ENCODE data around the gene FAM25C.
"Not testable (repeated sequence)": the region's sequence is repeated elsewhere in the genome, so short reads cannot be mapped to it uniquely, and the experiment has no call there.

The FAM25C gene

DNA sequence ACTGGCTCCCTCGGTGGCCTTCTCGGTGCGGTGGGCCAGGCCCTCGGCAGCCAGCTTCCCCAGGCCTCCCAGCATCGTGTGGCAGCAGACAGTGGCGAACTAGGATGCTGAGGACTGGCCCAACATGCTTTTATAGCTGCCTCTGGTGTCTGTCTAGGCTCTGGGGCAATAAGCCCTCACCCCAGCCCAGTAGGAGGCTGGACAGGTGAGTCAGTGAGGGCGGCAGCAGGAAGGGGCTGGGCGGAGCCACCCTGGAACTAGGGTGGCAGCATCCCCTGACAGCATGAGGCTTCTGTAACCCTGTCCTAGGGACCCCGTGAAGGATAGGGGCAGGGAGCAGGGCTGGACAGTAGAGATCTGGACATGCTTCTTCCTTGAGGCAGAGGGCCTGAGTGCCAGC is at the start of gene FAM25C:
TSS of gene FAM25C (minus strand) at position 101 of the 400 bp plus-strand sequence. CDS start at position 75, 26 bp downstream.
- not testable (repeated sequence) for FAIRE-seq

DNA sequence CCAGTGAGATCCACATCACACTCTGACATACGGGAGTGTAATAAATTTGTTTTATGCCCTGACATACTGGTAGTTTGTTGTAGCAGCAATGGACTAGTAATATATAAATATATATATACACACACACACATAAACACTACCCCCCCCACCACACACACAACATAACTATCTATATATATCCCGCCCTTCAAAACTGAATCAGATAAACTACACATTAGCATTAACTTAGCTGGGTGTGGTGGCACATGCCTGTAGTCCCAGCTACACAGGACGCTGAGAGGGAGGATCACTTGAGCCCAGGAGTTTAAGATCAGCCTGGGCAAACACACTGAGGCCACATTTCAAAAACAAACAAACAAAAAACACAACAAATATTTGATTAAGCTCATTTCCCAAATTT is 45.0 kb upstream of the FAM25C start:
- DNase-seq (ENCODE audit: insufficient read length, low spot score); FAIRE-seq: not testable (repeated sequence)

More for the DNA sequence above, at the start of gene FAM25C:
- DNase-seq (ENCODE audit: insufficient read length, low spot score), result not testable (repeated sequence)

DNA sequence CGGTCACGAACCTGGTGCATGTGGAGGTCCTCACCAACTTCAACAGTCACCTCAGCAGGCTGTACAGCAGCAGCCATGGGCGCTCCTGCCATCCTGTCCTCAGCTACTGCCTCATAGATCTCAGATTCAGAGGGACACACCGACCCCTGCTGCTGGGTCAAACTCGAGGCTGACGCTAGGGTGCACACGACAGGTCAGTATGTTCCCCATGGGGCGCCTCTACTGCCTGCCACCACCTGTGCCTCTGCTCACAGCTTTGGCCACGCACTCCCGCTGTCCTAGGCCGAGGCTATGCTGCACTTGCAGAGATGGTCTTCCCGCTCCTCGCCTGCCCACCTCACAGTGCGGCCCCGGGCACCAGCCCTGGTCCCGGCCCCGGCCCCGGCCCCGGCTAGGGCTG is 31.8 kb upstream of the FAM25C start:
- not testable (repeated sequence) for DNase-seq (ENCODE audit: insufficient read length, low spot score); FAIRE-seq

- not testable (repeated sequence) for FAIRE-seq
Measured at GRCh38 chr10:48002306-48002705, 2.7 kb upstream of the FAM25C start.

GRCh38 chr10:47994045-47994444 is 5.5 kb downstream of the FAM25C start:
- DNase-seq (ENCODE audit: insufficient read length, low spot score); FAIRE-seq: not testable (repeated sequence)

More at GRCh38 chr10:48002306-48002705, 2.7 kb upstream of the FAM25C start:
- not testable (repeated sequence) for DNase-seq (ENCODE audit: insufficient read length, low spot score)

- not testable (repeated sequence) for DNase-seq (ENCODE audit: insufficient read length, low spot score); FAIRE-seq
Measured at GRCh38 chr10:47992560-47992959, 7.0 kb downstream of the FAM25C start.

DNA sequence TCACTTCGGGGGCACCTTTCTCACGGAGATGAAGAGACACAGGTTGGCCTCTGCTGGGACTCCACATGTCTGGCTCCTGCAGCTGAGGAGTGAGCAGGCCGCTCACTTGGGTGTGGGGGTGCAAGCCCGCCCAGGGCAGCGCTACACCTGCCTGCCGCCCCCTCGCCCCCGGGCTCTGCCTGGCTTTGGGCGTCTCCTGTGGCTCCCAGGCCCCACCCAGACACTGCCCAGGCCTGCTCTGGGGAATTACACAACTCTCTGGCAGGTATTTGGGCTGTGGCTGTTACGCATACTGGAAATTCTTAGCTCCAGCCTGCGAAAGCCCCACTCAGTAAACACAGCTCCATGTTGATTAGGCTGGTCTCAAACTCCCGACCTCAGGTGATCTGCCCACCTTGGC is 7.9 kb downstream of the FAM25C start:
- not testable (repeated sequence) for FAIRE-seq; DNase-seq (ENCODE audit: insufficient read length, low spot score)

DNA sequence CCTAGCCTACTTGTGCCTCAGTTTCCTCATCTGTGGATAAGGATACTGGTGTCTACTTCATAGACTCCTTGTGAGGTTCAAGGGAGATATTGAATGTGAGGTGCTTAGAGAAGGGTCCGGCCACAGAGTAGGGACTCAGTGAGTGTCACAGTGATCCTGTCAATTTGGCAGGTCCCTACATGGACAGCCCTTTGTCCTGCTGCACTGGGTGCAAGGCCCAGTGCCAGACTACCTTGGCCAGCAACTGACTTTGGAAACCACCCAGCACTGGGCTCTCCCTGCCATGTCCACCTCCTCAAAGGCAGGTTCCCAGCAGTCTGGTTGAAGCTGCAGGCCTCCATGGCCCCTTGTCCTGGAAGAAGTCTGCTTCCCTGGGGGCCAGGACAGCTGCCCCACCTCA is 9.5 kb downstream of the FAM25C start:
- not testable (repeated sequence) for DNase-seq (ENCODE audit: insufficient read length, low spot score); FAIRE-seq

DNA sequence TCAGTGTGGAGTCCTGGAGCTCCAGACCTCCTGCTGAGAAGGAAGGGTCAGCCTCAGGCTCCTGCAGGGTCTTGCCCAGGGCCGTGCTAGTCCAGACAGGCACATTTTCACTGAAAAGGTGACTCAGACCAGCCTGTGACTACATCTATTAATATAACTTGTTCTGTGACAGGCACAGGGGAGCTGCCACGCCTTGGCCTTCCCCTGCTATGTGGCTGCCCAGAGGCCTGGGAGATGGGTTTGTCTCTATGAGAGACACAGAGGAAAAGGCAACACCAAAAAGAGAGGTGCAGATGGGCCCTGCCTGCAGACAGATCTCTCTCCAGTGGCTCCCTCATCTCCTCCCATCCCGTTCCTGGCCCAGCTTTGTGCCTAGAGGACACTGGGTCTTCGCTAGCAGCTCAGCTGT is 10.0 kb downstream of the FAM25C start:
- not testable (repeated sequence) for FAIRE-seq; DNase-seq (ENCODE audit: insufficient read length, low spot score)

- DNase-seq (ENCODE audit: insufficient read length, low spot score), result not testable (repeated sequence)
Measured at GRCh38 chr10:47988718-47989541, 10.7 kb downstream of the FAM25C start.

GRCh38 chr10:47987952-47988351 is 11.6 kb downstream of the FAM25C start:
- DNase-seq (ENCODE audit: insufficient read length, low spot score); FAIRE-seq: not testable (repeated sequence)

More at GRCh38 chr10:47988718-47989541, 10.7 kb downstream of the FAM25C start:
- FAIRE-seq, result not testable (repeated sequence)

- DNase-seq (ENCODE audit: insufficient read length, low spot score); FAIRE-seq: not testable (repeated sequence)
Measured at GRCh38 chr10:47986413-47987230, 13.0 kb downstream of the FAM25C start.

DNA sequence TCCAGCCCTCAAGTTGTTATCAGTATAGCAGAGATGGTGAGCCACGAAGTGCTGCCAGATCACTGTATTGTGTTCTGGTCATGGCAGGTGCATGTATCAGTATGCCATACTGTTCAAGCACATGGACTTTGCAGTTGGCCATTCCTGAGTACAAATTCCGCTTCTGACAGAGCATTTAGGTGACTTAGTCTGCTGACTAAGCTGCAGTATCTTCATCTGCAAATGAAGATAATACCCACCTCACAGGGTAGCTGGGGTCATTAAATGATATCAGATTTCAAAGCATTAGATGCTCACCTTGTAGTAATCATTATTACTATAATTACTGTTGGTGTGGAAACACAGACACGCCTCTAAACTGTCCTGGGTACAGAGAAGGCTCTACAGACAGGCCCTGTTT is 24.2 kb downstream of the FAM25C start:
- not testable (repeated sequence) for FAIRE-seq

DNA sequence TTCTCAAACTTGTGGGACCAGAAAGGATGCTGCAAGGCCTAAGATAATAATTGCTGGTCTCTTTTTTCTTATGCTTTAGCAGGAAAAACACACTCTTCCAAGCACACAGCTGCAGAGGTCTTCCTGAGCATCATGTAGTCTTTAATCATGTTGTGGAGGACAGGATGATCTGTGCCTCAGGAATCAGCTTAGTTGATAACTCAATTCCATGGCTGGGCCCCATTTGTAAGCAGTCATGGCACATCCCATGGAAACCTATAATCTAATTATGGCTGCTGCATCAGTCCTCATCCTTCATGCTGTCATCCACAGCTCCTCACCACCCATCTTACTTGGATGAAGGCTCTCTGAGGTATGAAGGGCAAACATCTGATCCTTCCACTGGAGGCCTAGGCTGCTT is 26.5 kb downstream of the FAM25C start:
- FAIRE-seq; DNase-seq (ENCODE audit: insufficient read length, low spot score): not testable (repeated sequence)

More for the DNA sequence above, 24.2 kb downstream of the FAM25C start:
- not testable (repeated sequence) for DNase-seq (ENCODE audit: insufficient read length, low spot score)

DNA sequence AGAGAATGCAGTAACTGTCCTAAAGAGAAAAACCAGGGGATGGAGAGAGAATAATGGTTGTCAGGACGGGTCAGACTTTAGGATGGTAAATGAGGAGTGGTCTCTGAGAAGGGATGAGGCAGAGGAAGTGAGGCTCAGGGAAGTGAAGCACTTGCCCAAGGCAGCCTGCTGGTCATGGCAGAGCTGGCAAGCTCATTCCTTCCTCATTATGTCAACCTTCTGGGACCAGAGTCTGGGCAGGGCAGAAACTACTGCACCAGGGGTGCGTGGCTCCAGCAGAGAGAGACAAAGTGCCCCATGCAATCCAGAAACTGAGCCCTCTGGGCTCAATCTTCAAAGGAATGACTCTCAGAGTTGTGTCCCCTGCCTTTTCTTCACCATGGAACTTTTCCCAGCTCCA is 27.5 kb downstream of the FAM25C start:
- DNase-seq (ENCODE audit: insufficient read length, low spot score); FAIRE-seq: not testable (repeated sequence)

- FAIRE-seq; DNase-seq (ENCODE audit: insufficient read length, low spot score): not testable (repeated sequence)
Measured at GRCh38 chr10:47971598-47971997, 28.0 kb downstream of the FAM25C start.

DNA sequence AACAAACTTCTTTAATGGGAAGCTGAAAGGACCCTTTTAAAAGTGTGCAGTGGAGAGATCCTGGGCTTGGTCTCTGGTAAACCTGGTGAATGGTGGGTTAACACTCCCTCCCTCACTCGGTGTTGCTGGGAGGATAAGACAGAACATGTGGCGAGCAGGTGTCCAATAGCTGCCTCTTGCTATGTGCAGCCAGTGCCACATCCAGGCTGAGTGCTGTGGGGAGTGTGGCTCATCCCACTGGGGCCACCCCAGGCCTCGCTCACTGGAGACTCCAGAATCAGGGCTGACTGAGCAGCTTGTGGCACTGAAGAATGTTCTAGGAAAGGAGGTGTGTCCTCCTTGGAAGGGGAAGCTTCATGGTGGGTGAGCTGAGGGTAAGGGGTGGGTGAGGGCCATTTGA is 29.5 kb downstream of the FAM25C start:
- FAIRE-seq; DNase-seq (ENCODE audit: insufficient read length, low spot score): not testable (repeated sequence)

- not testable (repeated sequence) for DNase-seq (ENCODE audit: insufficient read length, low spot score); FAIRE-seq
Measured at GRCh38 chr10:47968988-47969387, 30.6 kb downstream of the FAM25C start.

DNA sequence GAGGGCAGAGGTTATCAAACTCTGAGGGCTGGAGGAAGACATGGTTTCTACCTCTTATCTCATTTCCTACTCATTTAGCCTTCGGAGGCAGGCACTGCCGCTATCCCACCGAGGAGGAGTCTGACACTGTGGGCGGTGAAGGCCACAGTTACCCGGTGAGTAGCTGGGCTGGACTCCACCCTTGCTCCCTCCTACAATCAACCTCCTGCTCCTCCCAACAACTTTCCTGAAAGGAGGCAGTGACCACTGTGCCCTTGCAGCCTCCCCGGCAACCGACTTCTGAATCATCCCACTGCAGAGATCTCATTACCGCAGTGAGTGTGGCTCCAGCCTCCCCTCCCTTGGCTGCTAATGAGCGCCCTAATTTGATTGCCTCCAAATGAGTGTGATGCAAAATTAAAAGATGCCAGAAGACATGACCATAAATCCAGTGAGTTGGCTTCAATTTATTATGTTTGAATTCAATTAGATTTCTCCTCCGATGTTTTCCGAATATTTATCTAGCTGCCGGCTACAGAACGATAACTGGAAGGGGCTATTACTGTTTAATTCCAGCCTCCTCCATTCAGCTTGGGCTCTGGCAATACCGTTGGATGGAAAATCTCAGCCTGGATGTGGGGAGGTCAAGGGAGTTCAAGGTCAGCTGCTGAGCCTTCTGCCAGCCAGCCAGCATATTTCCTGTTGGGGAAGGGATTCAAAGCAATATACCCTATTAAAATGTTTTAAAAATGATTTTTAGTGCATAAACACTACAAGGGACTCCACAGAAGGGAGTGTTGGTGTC is 35.1 kb downstream of the FAM25C start:
- not testable (repeated sequence) for FAIRE-seq; DNase-seq (ENCODE audit: insufficient read length, low spot score)

DNA sequence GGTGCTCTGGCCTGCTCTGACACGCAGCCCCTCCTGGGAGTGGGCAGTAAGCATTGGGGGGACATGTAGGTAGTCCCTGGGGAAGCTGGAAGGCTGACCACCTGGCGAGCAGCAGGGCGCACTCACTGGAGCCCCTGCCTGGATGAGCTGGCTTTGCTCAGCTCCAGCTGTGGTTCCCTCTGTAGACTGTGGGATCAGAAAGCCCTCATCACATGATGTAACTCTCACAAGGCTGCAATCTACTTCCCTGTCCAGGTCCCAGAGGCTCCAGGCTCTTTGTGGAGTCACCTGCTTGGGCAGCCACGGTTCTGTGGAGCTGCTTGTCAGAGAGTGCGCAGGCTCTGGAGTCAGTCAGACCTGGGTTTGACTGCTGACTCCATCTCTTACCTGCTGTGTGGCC is 36.8 kb downstream of the FAM25C start:
- FAIRE-seq; DNase-seq (ENCODE audit: insufficient read length, low spot score): not testable (repeated sequence)

All from HTR-8/SVneo (cell line).